ENCODE measurements around the gene HIGD1A.

DNA sequence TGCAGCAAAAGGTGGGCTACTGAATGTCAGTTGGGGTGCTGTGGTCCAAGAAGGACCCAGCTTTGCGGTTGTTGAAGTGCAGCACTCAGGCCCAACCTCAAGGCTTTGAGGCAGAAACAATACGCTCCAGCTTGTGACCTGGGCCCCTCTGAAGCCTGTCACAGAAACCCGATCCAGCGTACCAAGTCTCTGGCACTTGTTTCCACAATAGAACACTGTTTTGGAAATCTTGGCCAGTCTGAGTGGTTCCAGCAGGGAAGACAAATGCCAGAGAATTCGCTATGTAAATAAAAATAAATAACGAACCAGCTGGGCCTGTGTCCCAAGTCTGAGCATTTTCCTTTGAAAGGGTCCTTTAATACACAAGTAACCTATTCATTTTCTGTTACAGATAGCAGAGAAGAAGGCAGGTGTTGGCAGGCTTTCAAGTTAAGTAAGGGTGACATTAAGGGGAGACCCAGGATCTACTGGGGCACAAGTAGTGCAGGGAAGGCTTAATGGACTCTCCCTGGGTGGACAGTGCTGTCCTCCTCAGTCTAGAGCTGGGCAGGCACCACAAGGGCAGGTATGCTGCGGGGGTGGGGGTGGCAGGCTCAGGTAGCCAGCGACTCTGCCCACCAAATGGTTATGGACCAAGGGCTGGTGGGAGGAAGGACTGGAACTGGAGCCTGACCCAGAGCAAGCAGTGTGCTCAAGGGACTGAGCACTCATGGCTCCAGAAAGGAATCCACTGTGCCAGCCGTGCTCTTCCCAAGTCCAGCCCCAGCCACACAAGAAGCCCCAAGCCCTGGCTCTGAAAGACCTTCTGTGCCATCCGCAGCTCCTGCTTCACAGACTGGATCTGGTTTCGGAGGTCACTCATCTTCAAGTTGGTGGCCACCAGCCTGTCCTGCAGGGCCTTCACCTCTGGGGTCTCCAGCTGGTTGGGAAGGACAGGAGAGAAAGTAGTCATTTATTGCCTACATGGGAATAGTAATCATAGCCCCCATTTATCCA is 57.5 kb downstream of the HIGD1A start:
- TF ChIP-seq, protein P1, sequence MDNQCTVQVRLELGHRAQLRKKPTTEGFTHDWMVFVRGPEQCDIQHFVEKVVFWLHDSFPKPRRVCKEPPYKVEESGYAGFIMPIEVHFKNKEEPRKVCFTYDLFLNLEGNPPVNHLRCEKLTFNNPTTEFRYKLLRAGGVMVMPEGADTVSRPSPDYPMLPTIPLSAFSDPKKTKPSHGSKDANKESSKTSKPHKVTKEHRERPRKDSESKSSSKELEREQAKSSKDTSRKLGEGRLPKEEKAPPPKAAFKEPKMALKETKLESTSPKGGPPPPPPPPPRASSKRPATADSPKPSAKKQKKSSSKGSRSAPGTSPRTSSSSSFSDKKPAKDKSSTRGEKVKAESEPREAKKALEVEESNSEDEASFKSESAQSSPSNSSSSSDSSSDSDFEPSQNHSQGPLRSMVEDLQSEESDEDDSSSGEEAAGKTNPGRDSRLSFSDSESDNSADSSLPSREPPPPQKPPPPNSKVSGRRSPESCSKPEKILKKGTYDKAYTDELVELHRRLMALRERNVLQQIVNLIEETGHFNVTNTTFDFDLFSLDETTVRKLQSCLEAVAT (IDR thresholded peaks at IDR 0.05), result no peak
- TF ChIP-seq TARDBP (IDR thresholded peaks at IDR 0.05; ENCODE audit: borderline replicate concordance), result no peak
- TF ChIP-seq HDAC6 (IDR thresholded peaks at IDR 0.05; ENCODE audit: unreplicated experiment), result no peak

Data from GM12878 (cell line).